Ectodermal cell (in vitro differentiated cells): Measurements from ENCODE around the gene ATN1.
A peak's percentile ranks its signal among the peaks of the same experiment; 100 is the strongest.

Experiments used
- H3K27ac ChIP-seq: 2 replicates; pipeline ENCODE4 v1.7.0; 2013; ENCODE audit warnings: mild to moderate bottlenecking, low read depth, low read length; ENCODE audit not compliant: insufficient read depth, poor library complexity, severe bottlenecking
- H3K27me3 ChIP-seq: 2 replicates; pipeline ENCODE4 v1.7.0; 2013; ENCODE audit warnings: mild to moderate bottlenecking, low read length; ENCODE audit not compliant: insufficient read depth, control insufficient read depth, poor library complexity, severe bottlenecking
- H3K36me3 ChIP-seq: one replicate; pipeline ENCODE4 v1.7.0; 2013; ENCODE audit warnings: low read length; ENCODE audit not compliant: control insufficient read depth, insufficient read depth
- H3K4me1 ChIP-seq: one replicate; pipeline ENCODE4 v1.7.0; 2013; ENCODE audit warnings: low read length; ENCODE audit not compliant: control insufficient read depth, insufficient read depth
- H3K4me3 ChIP-seq: 2 replicates; pipeline ENCODE4 v1.7.0; 2013; ENCODE audit warnings: low read depth, low read length, control low read depth; ENCODE audit not compliant: insufficient read depth
- H3K9me3 ChIP-seq: 2 replicates; pipeline ENCODE4 v1.7.0; 2013; ENCODE audit warnings: mild to moderate bottlenecking, low read length, moderate library complexity; ENCODE audit not compliant: control insufficient read depth
- WGBS, 2 experiments: methylation state at CpG; one replicate each; pipeline ENCODE4 v1.1.7; 2013; ENCODE audit warnings: missing lambda C conversion rate in 2 of 2; 5-methylcytosine and 5-hydroxymethylcytosine counted together

ATN1 gene

DNA sequence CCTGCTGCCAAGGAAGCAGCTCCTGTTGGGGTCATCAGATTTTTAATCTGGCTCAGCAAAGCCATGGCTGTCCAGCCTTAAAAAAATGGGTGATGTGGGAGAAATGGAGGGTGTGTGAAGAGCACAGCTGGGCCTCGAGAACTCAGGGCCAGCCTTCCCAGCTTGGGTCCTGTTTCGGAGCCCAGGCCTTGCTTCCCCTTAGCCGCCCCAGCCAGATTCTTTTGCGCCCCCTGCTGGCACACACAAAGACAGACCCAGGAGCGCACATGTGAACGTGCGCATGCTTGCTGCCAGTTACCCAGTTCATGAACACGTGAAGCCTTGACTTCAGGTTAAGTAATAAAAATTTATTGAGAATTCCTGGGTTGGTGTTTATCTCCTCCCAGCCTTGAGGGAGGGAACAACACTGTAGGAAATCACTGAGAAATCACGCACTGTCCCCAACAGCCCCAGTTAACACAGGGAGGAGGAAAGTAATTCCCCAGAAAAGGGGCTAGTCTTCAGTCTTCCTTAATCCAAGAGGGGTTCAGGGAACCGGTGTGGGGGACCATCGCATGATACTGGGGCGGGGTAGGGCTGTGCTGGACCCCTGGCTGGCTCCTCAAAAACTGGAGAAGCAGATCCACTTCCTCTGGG is 37.4 kb downstream of the ATN1 start:
- Histone ChIP-seq H3K4me3 (no peak overlapping the region), H3K9me3 (no peaks in the 10 kb centered on the region), H3K27ac (no peak overlapping the region), H3K36me3 (peaks cover 24% of the 10 kb centered on the region), H3K4me1 (peaks cover 34% of the 10 kb centered on the region), H3K27me3 (no peaks in the 10 kb centered on the region)
- 42 to 46% methylated on average over 12 of the region's 12 CpGs for WGBS, 2 experiments

DNA sequence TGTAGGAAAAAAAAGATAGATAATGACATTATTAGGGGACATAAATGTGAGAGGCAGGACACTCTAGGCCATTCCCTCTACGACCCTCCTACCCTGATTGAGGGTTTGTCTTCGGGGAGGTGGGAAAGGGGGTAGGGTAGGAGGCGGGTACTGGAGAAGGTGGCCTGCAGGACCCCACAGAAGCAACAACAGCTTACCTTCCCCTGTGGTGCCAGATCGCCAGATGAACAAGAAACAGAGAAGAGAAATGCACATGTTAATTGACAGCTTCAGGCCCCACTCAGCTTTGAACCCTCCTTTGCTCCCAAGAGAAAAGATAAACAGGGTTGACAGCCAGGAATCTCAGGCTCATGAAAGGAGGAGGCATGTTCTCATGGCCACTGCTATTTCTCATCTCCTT is 38.0 kb downstream of the ATN1 start:
- H3K27ac ChIP-seq = no peak overlapping the region
- 89 to 95% methylated on average over 4 of the region's 4 CpGs for WGBS, 2 experiments

DNA sequence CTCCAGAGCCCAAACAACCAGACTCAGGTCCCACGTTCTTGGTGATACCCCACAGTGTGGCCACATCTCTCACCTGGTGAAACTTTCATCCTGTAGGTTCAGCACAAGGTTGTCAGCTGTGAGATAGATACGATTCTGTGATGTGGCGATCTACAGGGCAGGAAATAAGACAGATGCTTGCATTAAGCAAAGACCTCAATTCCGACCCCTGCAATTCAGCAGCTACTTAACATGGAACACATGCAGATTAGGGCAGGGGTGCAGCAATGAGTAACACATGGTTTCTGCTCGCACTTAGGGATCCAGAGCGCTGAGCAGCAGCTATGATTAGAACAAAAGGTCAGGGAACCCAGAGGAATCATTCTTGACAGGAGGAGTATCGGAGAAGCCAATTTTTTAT is 38.6 kb downstream of the ATN1 start:
- Histone ChIP-seq H3K36me3 (peaks cover 24% of the 10 kb centered on the region), H3K27me3 (no peaks in the 10 kb centered on the region), H3K27ac (no peak overlapping the region), H3K4me3 (no peak overlapping the region), H3K9me3 (no peaks in the 10 kb centered on the region), H3K4me1 (peaks cover 26% of the 10 kb centered on the region)
- 95 to 96% methylated on average over 7 of the region's 7 CpGs for WGBS, 2 experiments

More for the DNA sequence above, 38.0 kb downstream of the ATN1 start:
- Histone ChIP-seq H3K27me3 (no peaks in the 10 kb centered on the region), H3K4me1 (peaks cover 33% of the 10 kb centered on the region), H3K9me3 (no peaks in the 10 kb centered on the region), H3K4me3 (no peak overlapping the region), H3K36me3 (peaks cover 24% of the 10 kb centered on the region)

DNA sequence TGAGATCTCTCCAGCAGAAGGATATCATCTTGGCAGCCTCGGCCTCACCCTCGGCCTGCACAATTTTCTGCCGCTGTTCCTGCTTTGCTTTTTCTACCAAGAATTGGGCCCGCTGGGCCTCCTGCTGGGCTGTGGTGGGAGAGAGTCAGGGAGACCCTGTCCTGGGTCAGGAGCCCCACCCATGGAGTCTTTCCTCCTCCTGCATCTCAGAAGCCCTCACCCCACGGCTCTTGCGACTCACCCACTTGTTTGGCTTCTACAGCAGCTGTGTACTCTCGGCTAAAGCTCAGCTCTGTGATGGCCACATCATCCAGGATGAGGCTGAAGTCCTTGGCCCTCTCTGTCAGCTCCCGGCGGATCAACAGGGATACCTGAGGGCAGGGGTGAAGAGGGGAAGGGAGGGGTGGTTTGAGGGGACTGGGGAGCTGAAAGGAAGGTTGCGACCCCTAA is 39.9 kb downstream of the ATN1 start:
- Histone ChIP-seq H3K36me3 (peaks cover 24% of the 10 kb centered on the region), H3K27me3 (no peaks in the 10 kb centered on the region), H3K4me1 (peaks cover 13% of the 10 kb centered on the region), H3K9me3 (no peaks in the 10 kb centered on the region), H3K4me3 (no peak overlapping the region), H3K27ac (no peak overlapping the region)
- 96% methylated on average over 10 of the region's 10 CpGs for WGBS, 2 experiments

DNA sequence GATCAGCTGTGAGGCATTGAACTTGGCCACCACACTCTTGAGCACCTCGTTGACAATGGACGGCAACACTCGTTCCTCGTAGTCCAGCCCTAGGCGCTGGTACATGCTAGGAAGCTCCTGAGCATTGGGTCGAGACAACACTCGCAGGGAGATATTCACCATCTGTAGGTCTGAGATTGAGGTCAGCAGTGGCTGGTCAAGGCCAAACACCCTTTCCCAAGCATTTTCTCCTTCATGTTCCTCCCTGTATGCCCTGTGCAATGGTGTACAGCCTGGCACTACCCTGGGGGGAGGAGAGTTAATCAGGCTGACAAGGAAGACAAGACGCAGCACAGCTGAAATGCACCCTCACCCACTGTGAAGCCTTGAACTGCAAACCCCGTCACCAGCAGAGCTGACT is 40.7 kb downstream of the ATN1 start:
- H3K9me3 ChIP-seq = no peaks in the 10 kb centered on the region
- H3K36me3 ChIP-seq = peaks cover 24% of the 10 kb centered on the region
- H3K4me1 ChIP-seq = peaks cover 8% of the 10 kb centered on the region
- no peak overlapping the region for H3K4me3 ChIP-seq
- no peaks in the 10 kb centered on the region for H3K27me3 ChIP-seq
- H3K27ac ChIP-seq = no peak overlapping the region
- 94 to 95% methylated on average over 9 of the region's 9 CpGs for WGBS, 2 experiments

DNA sequence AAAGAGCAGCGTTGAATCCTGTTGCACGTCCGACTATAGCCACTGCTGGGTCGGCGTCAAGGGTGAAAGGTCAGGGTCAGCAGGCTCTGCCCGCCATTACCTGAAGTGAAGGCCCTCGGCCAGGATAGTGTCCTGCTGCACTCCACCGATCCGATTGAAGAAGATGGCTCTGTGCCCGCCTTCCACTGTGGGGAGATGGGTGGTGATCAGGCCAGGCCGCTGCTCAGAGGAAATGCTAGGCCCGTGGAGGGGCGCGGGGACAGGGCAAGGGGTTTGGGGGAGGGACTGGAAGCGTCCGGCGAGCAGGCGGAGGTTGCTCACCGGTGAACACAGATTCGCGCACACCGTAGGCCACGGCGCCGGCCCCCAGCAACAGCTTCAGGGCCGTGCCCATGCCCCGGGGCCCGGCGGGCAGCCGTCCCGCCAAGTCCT is 42.4 kb downstream of the ATN1 start:
- H3K36me3 ChIP-seq = peaks cover 37% of the 10 kb centered on the region
- H3K27ac ChIP-seq = peak overlapping the region; percentile 53

DNA sequence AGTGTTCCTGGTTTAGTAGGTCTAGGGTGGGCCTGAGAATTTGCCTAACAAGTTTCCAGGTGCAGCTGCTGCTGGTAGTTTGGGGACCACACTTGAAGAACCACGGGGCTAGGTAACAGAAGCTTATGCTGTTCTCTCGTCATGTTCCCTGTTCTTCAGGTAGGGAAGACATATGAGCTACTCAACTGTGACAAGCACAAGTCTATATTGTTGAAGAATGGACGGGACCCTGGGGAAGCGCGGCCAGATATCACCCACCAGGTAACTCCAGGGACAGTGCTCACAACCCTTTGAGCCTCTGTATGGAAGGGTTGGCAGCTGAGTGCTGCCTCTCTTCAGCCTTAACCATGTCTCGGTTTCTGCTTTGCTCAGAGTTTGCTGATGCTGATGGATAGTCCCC is 46.4 kb downstream of the ATN1 start:
- peaks cover 3% of the 10 kb centered on the region for H3K4me1 ChIP-seq
- 96% methylated on average over 6 of the region's 6 CpGs for whole genome bisulfite sequencing, 2 experiments
- no peak overlapping the region for H3K4me3 ChIP-seq
- H3K27me3 ChIP-seq = no peaks in the 10 kb centered on the region
- H3K36me3 ChIP-seq = peaks cover 42% of the 10 kb centered on the region
- no peak overlapping the region for H3K27ac ChIP-seq
- no peaks in the 10 kb centered on the region for H3K9me3 ChIP-seq

More for the DNA sequence above, 42.4 kb downstream of the ATN1 start:
- 0 to 1% methylated on average over 31 of the region's 31 CpGs for WGBS, 2 experiments
- no peaks in the 10 kb centered on the region for H3K9me3 ChIP-seq
- H3K4me3 ChIP-seq = peak overlapping the region; percentile 89
- no peaks in the 10 kb centered on the region for H3K27me3 ChIP-seq
- H3K4me1 ChIP-seq = peaks cover 8% of the 10 kb centered on the region

DNA sequence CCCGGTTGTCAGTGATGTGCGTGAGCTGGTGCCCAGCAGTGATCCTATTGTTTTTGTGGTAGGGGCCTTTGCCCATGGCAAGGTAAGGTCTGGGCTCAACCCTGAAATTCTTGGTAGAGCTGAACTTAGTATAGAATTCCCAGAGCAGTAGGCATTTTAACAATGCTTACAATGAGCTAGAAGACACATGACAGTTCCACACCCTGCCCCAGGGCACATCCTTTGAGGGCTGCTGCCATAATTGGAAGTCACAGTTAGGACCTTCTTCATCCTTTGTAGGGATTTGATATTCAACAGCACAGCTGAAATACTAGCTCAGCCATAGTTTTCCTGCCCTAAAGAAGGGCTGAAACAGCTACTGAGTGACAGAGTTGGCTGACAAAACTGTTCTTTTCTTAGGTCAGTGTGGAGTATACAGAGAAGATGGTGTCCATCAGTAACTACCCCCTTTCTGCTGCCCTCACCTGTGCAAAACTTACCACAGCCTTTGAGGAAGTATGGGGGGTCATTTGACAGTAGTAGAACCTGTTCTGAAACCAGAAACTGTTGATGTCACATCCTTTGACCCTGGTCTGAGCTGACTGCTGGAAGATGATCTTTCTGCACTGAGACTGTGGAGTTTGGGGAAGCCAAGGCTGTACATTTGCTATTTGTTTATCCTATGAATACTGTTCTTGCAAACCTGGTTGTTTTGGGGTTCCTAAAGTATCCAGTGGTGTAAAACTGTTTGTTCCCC is 47.7 kb downstream of the ATN1 start:
- Histone ChIP-seq H3K36me3 (peaks cover 42% of the 10 kb centered on the region), H3K27ac (no peak overlapping the region), H3K27me3 (no peaks in the 10 kb centered on the region), H3K4me3 (no peak overlapping the region), H3K9me3 (no peaks in the 10 kb centered on the region), H3K4me1 (no peaks in the 10 kb centered on the region)
- WGBS, 2 experiments = 97 to 98% methylated on average over 2 of the region's 2 CpGs

DNA sequence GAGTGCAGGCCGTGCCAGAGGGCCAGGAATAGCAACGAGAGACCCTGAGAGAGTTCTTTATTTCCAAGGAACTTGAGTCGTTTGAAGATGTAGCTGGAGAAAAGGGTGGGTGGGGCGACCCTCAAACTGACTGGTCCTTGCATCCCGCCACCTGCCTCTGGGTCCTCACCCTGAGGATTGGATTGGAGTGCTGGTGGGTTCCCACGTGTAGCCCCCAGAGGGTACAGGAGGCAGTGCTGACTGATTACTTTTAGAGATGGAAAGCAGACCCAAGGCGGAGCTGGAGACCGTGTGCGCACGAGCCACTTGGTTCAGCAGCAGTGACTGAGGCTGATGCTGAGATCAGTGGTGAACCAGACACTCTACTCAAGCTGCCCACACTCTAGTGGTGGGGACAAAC is 49.9 kb downstream of the ATN1 start:
- Histone ChIP-seq H3K9me3 (no peaks in the 10 kb centered on the region), H3K27ac (no peak overlapping the region), H3K36me3 (peaks cover 42% of the 10 kb centered on the region), H3K27me3 (no peaks in the 10 kb centered on the region), H3K4me1 (no peaks in the 10 kb centered on the region), H3K4me3 (no peak overlapping the region)
- 95% methylated on average over 10 of the region's 10 CpGs for WGBS, 2 experiments

DNA sequence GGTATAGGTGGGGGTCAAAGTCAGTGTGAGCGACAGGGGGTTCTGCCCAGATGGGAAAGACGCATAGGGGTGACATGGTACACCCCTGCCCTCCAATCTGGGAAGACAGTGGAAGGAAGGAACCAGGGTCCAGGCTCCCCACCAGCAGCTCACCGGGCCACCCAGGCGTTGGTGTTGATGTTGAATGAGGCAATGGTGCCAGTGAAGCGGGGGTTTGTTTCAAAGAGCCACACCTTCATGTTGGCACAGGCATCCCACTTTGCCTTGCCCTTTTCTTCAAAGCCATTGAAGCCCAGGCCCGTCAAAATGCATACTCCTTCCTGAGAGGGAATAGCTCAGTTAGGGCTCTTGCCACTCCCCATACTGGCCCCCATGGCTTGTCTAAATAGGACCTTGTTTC is 50.4 kb downstream of the ATN1 start:
- Histone ChIP-seq H3K27me3 (no peaks in the 10 kb centered on the region), H3K4me3 (no peak overlapping the region), H3K36me3 (peaks cover 42% of the 10 kb centered on the region), H3K4me1 (no peaks in the 10 kb centered on the region), H3K9me3 (no peaks in the 10 kb centered on the region), H3K27ac (no peak overlapping the region)
- 95 to 97% methylated on average over 6 of the region's 6 CpGs for WGBS, 2 experiments
